ENCODE data around the gene DHX34.
"Not testable (repeated sequence)": the region's sequence is repeated elsewhere in the genome, so short reads cannot be mapped to it uniquely, and the experiment has no call there.

DHX34 gene

GRCh38 chr19:47357788-47358680 is 8.9 kb downstream of the DHX34 start:
- DNase-seq (ENCODE audit: low read depth): no peak
- H3K4me3 ChIP-seq (ENCODE audit: low read depth, low read length): no peak overlapping the region

- DNase-seq (ENCODE audit: low read depth): no peak
- H3K4me3 ChIP-seq (ENCODE audit: low read depth, low read length): no peak overlapping the region
These were observed 9.8 kb downstream of the DHX34 start for GRCh38 chr19:47358936-47359335.

GRCh38 chr19:47362321-47362720 is 13.2 kb downstream of the DHX34 start:
- H3K4me3 ChIP-seq (ENCODE audit: low read depth, low read length): no peak overlapping the region

GRCh38 chr19:47363758-47364531 is 14.8 kb downstream of the DHX34 start:
- DNase-seq (ENCODE audit: low read depth): peak; percentile 25
- H3K4me3 ChIP-seq (ENCODE audit: low read depth, low read length): no peak overlapping the region

More at GRCh38 chr19:47362321-47362720, 13.2 kb downstream of the DHX34 start:
- DNase-seq (ENCODE audit: low read depth): no peak

GRCh38 chr19:47365455-47365854 is 16.3 kb downstream of the DHX34 start:
- not testable (repeated sequence) for H3K4me3 ChIP-seq (ENCODE audit: low read depth, low read length)

GRCh38 chr19:47370045-47370611 is 21.0 kb downstream of the DHX34 start:
- no peak overlapping the region for H3K4me3 ChIP-seq (ENCODE audit: low read depth, low read length)
- DNase-seq (ENCODE audit: low read depth): peak; percentile 46

More at GRCh38 chr19:47365455-47365854, 16.3 kb downstream of the DHX34 start:
- not testable (repeated sequence) for DNase-seq (ENCODE audit: low read depth)

GRCh38 chr19:47371261-47371660 is 22.1 kb downstream of the DHX34 start:
- no peak overlapping the region for H3K4me3 ChIP-seq (ENCODE audit: low read depth, low read length)
- DNase-seq (ENCODE audit: low read depth): no peak

GRCh38 chr19:47372603-47373002 is 23.5 kb downstream of the DHX34 start:
- no peak overlapping the region for H3K4me3 ChIP-seq (ENCODE audit: low read depth, low read length)
- DNase-seq (ENCODE audit: low read depth): no peak

- no peak for DNase-seq (ENCODE audit: low read depth)
- no peak overlapping the region for H3K4me3 ChIP-seq (ENCODE audit: low read depth, low read length)
These were observed 24.4 kb downstream of the DHX34 start for GRCh38 chr19:47373246-47374240.

- no peak for DNase-seq (ENCODE audit: low read depth)
- no peak overlapping the region for H3K4me3 ChIP-seq (ENCODE audit: low read depth, low read length)
These were observed 26.0 kb downstream of the DHX34 start for GRCh38 chr19:47374876-47375693.

- DNase-seq (ENCODE audit: low read depth): no peak
- no peak overlapping the region for H3K4me3 ChIP-seq (ENCODE audit: low read depth, low read length)
These were observed 26.8 kb downstream of the DHX34 start for GRCh38 chr19:47375694-47376588.

- DNase-seq (ENCODE audit: low read depth): no peak
- no peak overlapping the region for H3K4me3 ChIP-seq (ENCODE audit: low read depth, low read length)
These were observed 27.6 kb downstream of the DHX34 start for GRCh38 chr19:47376589-47377144.

GRCh38 chr19:47377208-47377701 is 28.1 kb downstream of the DHX34 start:
- no peak for DNase-seq (ENCODE audit: low read depth)
- H3K4me3 ChIP-seq (ENCODE audit: low read depth, low read length): no peak overlapping the region

GRCh38 chr19:47377801-47378200 is 28.7 kb downstream of the DHX34 start:
- H3K4me3 ChIP-seq (ENCODE audit: low read depth, low read length): no peak overlapping the region
- no peak for DNase-seq (ENCODE audit: low read depth)

- H3K4me3 ChIP-seq (ENCODE audit: low read depth, low read length): no peak overlapping the region
- DNase-seq (ENCODE audit: low read depth): no peak
These were observed 29.1 kb downstream of the DHX34 start for GRCh38 chr19:47378246-47378645.

- H3K4me3 ChIP-seq (ENCODE audit: low read depth, low read length): no peak overlapping the region
- DNase-seq (ENCODE audit: low read depth): no peak
These were observed 30.3 kb downstream of the DHX34 start for GRCh38 chr19:47379381-47379938.
